Tibial nerve (tissue), 4 donors: ENCODE data around the gene ARMH4. TPM values are rescaled to one million over a fixed set of nuclear protein-coding genes. Genes with fewer than 3 reads are reported as not detected.
A peak's percentile ranks its signal among the peaks of the same experiment; 100 is the strongest.

Experiments used
- DNase-seq, 2 donors: peaks; one replicate each; pipeline ENCODE4 v3.0.0-alpha.2; 2019; ENCODE audit warnings: low spot score in 2 of 2
- H3K27ac ChIP-seq, 4 donors: fragments of 200-600 bp; sonication (generic) in 3 of 4; one replicate each; pipeline ENCODE4 v1.5.1; 2017 to 2019; ENCODE audit warnings: mild to moderate bottlenecking in 1 of 4
- H3K27me3 ChIP-seq, 2 donors: fragments of 200-600 bp; sonication (generic) in 1 of 2; one replicate each; pipeline versions ENCODE4 v1.5.1 to v1.6.0; 2017 to 2019
- H3K36me3 ChIP-seq, 3 donors: fragments of 200-600 bp; sonication (generic); one replicate each; pipeline ENCODE4 v1.5.1; 2018 to 2019
- H3K4me1 ChIP-seq, 4 donors: fragments of 200-600 bp; sonication (generic) in 3 of 4; one replicate each; pipeline ENCODE4 v1.5.1; 2017 to 2019
- H3K4me3 ChIP-seq, 4 donors: fragments of 200-600 bp; sonication (generic) in 3 of 4; one replicate each; pipeline ENCODE4 v1.5.1; 2017 to 2019; ENCODE audit warnings: mild to moderate bottlenecking in 1 of 4, moderate library complexity in 1 of 4
- H3K9me3 ChIP-seq, 4 donors: fragments of 200-600 bp; sonication (generic) in 3 of 4; one replicate each; pipeline ENCODE4 v1.5.1; 2017 to 2019
- EP300 ChIP-seq, 2 donors: sonication (generic); formaldehyde crosslinking; IDR thresholded peaks; one replicate each; pipeline ENCODE4 v1.6.1; 2017; ENCODE audit warnings: antibody characterized with exemption in 2 of 2, mild to moderate bottlenecking in 1 of 2
- POLR2A ChIP-seq, 2 donors: fragments of 450-650 bp; IDR thresholded peaks; one replicate each; pipeline ENCODE4 v1.6.1; 2017; ENCODE audit warnings: antibody characterized with exemption in 2 of 2, mild to moderate bottlenecking in 2 of 2, moderate library complexity in 2 of 2
- WGBS, 2 donors: methylation state at CpG; one replicate each; pipeline ENCODE4 v1.1.5; 2018; 5-methylcytosine and 5-hydroxymethylcytosine counted together
- total RNA-seq, 4 donors: library from RNA; depleted of rRNA; stranded (reverse); fragments of >200 nt; gene quantifications; one replicate each; pipeline ENCODE4 v1.1.0, GENCODE V29; 2016
- TF ChIP-seq, protein P1 (sequence below), 5 experiments: fragments of 200-600 bp in 3 of 5; fragments of 450-650 bp in 2 of 5; sonication (generic) in 3 of 5; IDR thresholded peaks; one replicate each; pipeline ENCODE4 v1.5.1; 2016 to 2019; ENCODE audit warnings: antibody characterized with exemption in 5 of 5, mild to moderate bottlenecking in 3 of 5, moderate library complexity in 2 of 5

Gene ARMH4
- total RNA-seq, 4 donors from 2014 or later: 3.6 to 9.0 (median 5.6) TPM

DNA sequence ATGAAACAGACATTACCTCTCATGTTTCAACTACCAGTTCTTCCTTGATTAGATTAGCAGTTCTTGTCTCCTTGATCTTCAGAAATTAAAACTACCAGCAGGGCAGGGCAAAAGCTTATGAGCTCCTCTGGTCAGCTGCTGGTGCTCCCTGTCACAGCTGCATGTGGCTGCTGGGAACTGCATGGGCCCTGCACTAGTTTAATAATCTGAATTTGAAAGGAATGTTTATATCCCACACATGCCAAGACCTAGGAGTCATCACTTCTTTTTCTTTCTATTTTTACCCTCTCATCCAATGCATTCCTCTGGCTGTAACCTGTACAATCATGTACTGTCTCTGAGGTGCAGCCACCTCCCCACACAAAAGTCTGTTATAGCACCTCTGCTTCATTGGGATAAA is 73.9 kb downstream of the ARMH4 start:
- H3K27ac ChIP-seq: no peak overlapping the region
- H3K27me3 ChIP-seq: no peaks in the 10 kb centered on the region
- H3K4me3 ChIP-seq: no peak overlapping the region
- H3K4me1 ChIP-seq: peaks cover 0 to 16% (median 4%) of the 10 kb centered on the region in 4 donors
- H3K9me3 ChIP-seq: no peaks in the 10 kb centered on the region
- H3K36me3 ChIP-seq: no peaks in the 10 kb centered on the region
- TF ChIP-seq, protein P1, sequence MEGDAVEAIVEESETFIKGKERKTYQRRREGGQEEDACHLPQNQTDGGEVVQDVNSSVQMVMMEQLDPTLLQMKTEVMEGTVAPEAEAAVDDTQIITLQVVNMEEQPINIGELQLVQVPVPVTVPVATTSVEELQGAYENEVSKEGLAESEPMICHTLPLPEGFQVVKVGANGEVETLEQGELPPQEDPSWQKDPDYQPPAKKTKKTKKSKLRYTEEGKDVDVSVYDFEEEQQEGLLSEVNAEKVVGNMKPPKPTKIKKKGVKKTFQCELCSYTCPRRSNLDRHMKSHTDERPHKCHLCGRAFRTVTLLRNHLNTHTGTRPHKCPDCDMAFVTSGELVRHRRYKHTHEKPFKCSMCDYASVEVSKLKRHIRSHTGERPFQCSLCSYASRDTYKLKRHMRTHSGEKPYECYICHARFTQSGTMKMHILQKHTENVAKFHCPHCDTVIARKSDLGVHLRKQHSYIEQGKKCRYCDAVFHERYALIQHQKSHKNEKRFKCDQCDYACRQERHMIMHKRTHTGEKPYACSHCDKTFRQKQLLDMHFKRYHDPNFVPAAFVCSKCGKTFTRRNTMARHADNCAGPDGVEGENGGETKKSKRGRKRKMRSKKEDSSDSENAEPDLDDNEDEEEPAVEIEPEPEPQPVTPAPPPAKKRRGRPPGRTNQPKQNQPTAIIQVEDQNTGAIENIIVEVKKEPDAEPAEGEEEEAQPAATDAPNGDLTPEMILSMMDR (IDR thresholded peaks at IDR 0.05): no peak
- TF ChIP-seq EP300 (IDR thresholded peaks at IDR 0.05): no peak
- TF ChIP-seq POLR2A (IDR thresholded peaks at IDR 0.05): no peak
- DNase-seq: no peak

DNA sequence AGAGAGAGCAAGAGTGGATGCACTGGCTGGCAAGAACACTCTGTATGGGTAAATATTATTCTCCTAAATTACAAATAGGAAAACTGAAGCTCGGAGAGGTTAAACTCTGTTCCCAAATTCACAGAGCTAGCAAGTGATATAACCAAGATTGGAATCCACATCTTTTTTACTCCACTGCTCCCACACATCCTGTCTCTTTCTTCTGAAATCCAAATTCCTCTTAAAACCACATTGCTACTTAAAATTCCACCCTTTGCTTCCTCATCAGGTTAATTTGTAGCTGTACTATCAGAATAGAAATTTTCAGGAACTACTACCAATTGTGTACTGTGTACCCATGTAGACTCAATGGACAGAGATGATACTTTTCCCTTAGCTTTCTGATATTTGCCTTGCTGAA is 74.4 kb downstream of the ARMH4 start:
- WGBS, 2 donors: 38 to 41% methylated on average over 1 of the region's 1 CpG
- H3K27ac ChIP-seq: no peak overlapping the region
- H3K4me3 ChIP-seq: no peak overlapping the region
- TF ChIP-seq EP300 (IDR thresholded peaks at IDR 0.05) (no peak), POLR2A (IDR thresholded peaks at IDR 0.05) (no peak)
- TF ChIP-seq, protein P1 (IDR thresholded peaks at IDR 0.05): no peak
- DNase-seq: no peak
- H3K4me1 ChIP-seq: peaks cover 0 to 11% (median 4%) of the 10 kb centered on the region in 4 donors
- no peaks in the 10 kb centered on the region for H3K36me3 ChIP-seq
- no peaks in the 10 kb centered on the region for H3K9me3 ChIP-seq
- H3K27me3 ChIP-seq: no peaks in the 10 kb centered on the region

DNA sequence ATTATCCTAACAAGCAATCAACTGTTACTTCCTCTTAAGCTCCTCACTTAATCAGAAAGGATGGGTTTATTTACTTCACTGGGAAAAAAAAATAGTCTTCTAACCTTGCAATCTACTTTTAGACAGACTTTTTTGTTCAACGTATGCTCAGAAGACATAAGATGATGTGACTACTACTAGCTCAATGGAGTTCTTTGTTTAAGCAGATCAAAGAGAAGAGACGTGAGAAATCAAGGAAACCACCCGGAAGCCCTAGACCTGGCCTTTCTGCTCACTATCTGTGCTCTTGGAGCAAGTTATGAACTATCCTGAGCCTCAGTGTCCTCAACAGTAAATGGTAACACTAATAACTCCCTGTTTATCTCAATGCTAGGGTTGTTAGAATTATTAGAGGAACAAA is 78.5 kb downstream of the ARMH4 start:
- Histone ChIP-seq H3K4me1 (peaks cover 0 to 4% (median 0%) of the 10 kb centered on the region in 4 donors), H3K36me3 (no peaks in the 10 kb centered on the region), H3K4me3 (no peak overlapping the region), H3K27ac (no peak overlapping the region), H3K27me3 (no peaks in the 10 kb centered on the region), H3K9me3 (no peaks in the 10 kb centered on the region)
- TF ChIP-seq POLR2A (IDR thresholded peaks at IDR 0.05) (no peak), EP300 (IDR thresholded peaks at IDR 0.05) (no peak)
- TF ChIP-seq, protein P1 (IDR thresholded peaks at IDR 0.05): no peak
- no peak for DNase-seq
- 36 to 48% methylated on average over 3 of the region's 3 CpGs for WGBS, 2 donors

DNA sequence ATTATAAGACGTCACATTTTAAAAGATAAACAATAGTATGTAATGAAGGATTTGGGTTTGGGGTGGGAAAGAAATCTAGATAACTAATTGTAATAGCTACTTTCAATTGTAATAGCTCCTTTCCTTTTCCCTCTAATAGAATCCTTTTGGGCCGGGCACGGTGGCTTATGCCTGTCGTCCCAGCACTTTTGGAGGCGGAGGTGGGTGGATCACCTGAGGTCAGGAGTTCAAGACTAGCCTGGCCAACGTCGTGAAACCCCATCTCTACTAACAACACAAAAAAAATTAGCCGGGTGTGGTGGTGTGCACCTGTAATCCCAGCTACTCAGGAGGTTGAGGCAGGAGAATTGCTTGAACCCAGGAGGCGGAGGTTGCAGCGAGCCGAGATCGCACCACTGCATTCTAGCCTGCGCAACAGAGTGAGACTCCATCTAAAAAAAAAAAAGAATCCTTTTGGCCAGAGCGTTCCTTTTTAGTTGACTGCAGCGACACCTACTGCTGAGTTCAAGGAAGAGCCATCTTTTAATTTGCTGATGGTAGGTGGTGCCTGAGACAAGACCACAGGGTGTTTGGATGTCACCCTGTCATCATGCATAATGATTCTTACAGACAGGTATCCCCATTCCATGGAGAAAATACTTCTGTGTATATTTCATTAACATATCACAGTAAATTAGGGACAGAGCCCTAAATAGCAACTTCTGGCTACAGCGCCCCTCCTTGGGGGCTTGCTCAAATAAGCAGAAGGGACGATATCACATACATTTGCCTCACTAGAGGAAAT is 79.5 kb downstream of the ARMH4 start:
- TF ChIP-seq POLR2A (IDR thresholded peaks at IDR 0.05) (no peak), EP300 (IDR thresholded peaks at IDR 0.05) (no peak)
- TF ChIP-seq, protein P1 (IDR thresholded peaks at IDR 0.05): peak; percentile 45 to 69 (median 51)
- DNase-seq: peak in 1 of 2 donors; percentile 45
- WGBS, 2 donors: 29 to 33% methylated on average over 17 of the region's 17 CpGs
- Histone ChIP-seq H3K9me3 (no peaks in the 10 kb centered on the region), H3K27me3 (no peaks in the 10 kb centered on the region), H3K4me1 (no peaks in the 10 kb centered on the region), H3K4me3 (peak overlapping the region in 1 of 4 donors; percentile 23), H3K36me3 (no peaks in the 10 kb centered on the region), H3K27ac (no peak overlapping the region)

DNA sequence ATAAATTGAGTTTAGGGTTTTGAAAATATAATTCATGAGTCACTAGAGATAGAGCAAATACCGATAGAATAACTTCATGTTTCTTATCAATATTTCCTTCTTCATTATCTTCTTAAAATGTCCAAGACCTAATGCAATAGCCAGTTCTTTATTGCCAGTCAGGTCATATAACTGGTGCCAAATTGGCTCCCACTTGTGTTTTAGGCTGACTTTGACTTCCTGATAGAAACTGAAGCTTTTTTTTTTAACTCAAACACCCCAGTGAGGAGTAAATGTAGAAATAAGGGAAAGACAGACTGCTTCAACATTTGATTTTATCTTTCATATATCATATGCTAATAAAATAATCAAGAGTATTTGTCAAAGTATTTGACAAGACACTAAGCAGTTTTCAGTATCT is 80.7 kb downstream of the ARMH4 start:
- Histone ChIP-seq H3K36me3 (no peaks in the 10 kb centered on the region), H3K4me3 (no peak overlapping the region), H3K27ac (no peak overlapping the region), H3K9me3 (no peaks in the 10 kb centered on the region), H3K27me3 (no peaks in the 10 kb centered on the region), H3K4me1 (no peaks in the 10 kb centered on the region)
- no peak for DNase-seq
- 74% methylated on average over 1 of the region's 1 CpG for WGBS, 2 donors
- TF ChIP-seq EP300 (IDR thresholded peaks at IDR 0.05): no peak
- TF ChIP-seq, protein P1 (IDR thresholded peaks at IDR 0.05): no peak
- TF ChIP-seq POLR2A (IDR thresholded peaks at IDR 0.05): no peak
